HG03097 (cell line): ENCODE results near the gene SEMA3A.
"Not testable (repeated sequence)": the region's sequence is repeated elsewhere in the genome, so short reads cannot be mapped to it uniquely, and the experiment has no call there.

Source experiments
- ATAC-seq: cut with Tn5 transposase; IDR thresholded peaks from one replicate; pipeline ENCODE4 v1.9.1; 2021; ENCODE audit not compliant: unreplicated experiment, low FRiP score

SEMA3A gene

DNA sequence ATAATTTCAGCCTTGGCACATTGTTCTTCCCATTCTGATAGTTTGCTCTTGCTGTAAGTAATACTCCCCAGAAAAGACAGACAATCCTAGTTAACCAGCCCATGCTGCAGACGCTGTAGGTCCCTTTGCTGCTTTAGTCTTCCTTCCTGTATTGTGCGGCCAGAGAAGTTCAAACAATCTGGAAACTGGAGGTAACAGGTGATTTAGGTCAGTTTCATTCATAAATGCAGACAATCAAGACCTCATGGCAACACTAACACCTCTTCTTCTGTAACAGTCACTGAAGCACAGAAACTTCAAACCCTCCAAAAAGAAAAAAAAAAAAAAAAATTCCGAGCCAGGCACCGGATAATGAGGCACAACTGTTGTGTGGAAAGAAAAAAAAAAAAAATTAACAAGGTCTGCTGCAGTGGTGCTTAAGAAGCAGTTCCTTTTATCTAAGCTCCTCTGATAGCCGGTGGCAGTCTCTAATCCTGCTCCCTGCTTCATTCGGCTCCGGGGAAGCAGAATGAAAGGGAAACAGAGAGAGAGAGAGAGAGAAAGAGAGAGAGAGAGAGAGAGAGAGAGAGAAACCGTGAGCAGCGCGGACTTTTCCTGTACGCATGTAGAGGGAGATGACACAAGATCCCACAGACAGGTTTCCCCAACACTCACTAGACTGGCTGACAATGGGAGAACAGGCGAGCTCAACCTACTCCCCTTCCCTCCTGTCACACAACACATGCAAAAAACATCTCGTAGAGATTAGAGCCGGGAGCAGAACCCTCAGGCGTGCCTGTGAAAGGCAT, at the start of gene SEMA3A:
TSS of gene SEMA3A (minus strand) at position 306 of the 788 bp plus-strand sequence. CDS start at position 103, 203 bp downstream.
- ATAC-seq: no peak

DNA sequence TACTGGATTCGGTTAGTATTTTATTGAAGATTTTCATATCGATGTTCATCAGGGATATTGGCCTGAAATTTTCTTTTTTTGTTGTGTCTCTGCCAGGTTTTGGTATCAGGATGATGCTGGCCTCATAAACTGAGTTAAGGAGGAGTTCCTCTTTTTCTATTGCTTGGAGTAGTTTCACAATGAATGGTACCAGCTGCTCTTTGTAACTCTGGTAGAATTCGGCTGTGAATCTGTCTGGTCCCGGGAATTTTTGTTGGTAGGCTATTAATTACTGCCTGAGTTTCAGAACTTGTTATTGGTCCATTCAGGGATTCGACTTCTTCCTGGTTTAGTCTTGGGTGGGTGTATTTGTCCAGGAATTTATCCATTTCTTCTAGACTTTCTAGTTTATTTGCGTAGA, 48.4 kb upstream of the SEMA3A start:
- ATAC-seq: not testable (repeated sequence)

DNA sequence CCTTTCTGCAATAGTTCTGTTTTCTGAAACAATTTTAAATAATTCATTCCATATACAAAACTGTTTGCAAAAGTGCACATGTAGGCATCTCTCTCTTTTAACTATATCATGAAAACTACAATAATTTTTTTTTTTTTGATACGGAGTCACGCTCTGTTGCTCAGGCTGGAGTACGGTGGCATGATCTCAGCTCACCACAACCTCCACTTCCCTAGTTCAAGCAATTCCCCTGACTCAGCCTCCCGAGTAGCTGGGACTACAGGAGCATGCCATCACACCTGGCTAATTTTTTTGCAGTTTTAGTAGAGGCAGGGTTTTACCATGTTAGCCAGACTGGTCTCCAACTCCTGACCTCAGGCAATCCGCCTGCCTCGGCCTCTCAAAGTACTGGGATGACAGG, 44.0 kb upstream of the SEMA3A start:
- ATAC-seq: no peak

GRCh38 chr7:84237533-84238173, 43.1 kb upstream of the SEMA3A start:
- ATAC-seq: no peak

DNA sequence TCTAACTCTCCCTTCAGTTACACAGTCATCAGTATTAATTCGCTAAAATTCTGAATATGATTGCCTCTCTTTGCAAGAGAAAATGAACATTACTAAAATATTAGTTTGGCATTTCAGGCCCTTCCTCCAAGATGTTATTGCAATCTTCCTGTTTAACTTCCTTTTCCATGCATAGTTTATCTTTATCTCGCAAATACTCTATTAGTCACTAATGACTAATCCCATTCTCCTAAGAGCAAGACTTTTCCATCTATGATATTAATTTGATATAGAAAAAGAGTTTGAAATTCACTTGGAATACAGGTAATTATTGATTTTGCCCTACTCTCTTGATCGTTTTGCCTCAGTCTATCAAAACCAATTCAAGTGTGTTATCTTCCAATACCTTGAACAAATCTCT, 41.8 kb upstream of the SEMA3A start:
- ATAC-seq: no peak

DNA sequence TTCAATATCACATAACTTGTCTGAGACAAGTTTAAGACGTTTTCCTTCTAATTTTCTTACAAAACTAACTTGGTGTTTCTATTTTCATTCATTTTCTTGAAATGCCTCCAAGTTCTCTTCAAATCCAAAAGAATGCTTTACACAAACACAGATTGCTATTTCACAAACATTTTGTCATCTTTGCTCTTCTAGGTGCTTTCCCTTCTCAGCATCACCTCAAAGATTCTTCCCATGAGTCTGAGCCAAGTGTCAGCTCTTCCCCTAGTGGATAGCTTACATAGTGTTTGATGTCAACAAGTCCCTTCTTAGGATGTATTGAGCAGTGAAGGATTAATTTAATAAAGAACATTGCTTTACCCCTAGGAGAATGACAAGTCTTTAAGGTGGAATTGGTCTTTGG, 38.1 kb upstream of the SEMA3A start:
- ATAC-seq: no peak

DNA sequence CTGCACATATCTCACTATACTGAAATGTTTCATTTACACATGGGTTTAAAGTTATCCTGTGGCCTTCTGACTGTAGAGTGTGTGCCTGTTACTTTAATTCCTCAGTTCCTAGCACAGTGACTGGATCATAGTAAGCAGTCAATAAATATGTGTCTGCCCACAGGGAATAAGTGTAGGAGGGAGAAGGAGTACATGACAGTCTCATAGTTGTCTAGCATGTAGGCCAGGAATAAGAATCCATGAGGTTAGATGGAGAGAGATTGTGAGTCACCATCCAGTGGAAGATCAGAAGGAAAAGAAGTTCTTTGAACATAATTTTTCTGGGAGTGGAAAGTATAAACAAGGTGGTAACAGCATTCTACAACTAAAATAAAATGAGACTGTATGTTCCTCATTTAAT, 36.6 kb upstream of the SEMA3A start:
- no peak for ATAC-seq

DNA sequence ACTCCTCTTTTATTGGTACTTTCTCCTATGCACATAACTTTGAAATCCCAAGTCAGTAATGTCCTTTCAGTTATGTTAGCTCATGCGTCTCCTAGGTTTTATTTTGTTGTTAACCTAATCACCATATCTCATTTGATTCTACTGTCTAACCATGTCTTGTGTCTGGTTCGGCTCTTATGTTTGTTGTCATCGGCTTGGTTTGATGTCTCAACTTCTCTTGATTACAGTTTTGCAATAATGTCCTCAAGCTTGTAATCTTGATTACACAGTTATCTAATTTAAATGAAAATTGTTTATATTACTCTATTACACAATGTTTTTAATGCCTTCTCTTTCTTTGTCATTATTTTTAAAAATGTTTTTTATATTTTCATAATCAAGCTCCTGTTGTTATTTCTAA, 35.9 kb upstream of the SEMA3A start:
- no peak for ATAC-seq

DNA sequence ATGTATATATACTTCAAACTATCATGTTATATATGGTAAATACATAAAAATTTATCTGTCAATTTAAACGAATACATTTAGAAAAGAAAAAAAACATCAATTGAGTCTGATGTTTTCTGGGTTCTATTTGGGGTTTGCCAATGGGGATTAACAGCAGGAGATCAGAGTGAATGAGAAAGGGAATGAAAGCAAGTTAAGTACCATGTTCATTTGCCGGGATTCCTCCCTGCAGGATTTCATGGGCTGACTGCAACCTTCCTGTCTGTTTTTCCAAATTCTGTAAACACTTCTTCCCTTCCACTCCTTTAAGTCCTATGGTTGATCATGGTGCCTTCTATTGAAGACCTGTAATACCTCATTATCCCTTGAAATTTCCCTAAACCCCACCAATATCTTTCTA, 33.9 kb upstream of the SEMA3A start:
- no peak for ATAC-seq

GRCh38 chr7:84226759-84227158, 32.2 kb upstream of the SEMA3A start:
- no peak for ATAC-seq

DNA sequence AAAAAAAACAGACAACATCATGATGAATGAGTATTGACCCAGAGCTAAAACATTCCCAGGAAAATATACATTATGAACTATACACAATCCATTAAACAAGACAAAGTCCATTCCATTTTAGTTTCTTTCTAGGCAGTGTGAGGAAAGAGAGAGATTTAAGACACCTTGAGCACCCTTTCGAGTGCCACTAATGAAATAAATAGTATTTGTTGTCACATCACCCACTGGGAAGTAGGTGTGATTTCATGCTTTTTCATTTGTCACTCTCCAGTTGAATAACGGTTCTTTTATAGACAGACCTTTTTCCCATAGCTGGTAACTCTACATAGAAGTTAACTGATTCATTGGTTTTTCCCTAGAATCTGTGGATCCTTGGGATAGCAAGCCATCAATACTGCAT, 29.9 kb upstream of the SEMA3A start:
- no peak for ATAC-seq

- ATAC-seq: no peak
Observed at GRCh38 chr7:84219310-84219709, 24.7 kb upstream of the SEMA3A start.

- ATAC-seq: no peak
Observed at GRCh38 chr7:84218681-84219080, 24.1 kb upstream of the SEMA3A start.

- no peak for ATAC-seq
Observed at GRCh38 chr7:84216472-84216871, 21.9 kb upstream of the SEMA3A start.

DNA sequence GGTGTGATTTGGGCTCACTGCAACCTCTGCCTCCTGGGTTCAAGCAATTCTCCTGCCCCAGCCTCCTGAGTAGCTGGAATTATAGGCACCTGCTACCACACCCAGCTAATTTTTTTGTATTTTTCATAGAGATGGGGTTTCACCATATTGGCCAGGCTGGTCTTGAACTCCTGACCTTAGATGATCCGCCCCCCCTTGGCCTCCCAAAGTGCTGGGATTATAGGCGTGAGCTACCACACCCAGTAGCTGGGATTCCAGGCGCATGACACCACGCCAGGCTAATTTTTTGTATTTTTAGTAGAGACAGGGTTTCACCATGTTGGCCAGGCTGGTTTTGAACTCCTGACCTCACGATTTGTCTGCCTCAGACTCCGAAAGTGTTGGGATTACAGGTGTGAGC, 20.2 kb upstream of the SEMA3A start:
- not testable (repeated sequence) for ATAC-seq

- no peak for ATAC-seq
Observed at GRCh38 chr7:84210301-84210700, 15.7 kb upstream of the SEMA3A start.

GRCh38 chr7:84209006-84209405, 14.4 kb upstream of the SEMA3A start:
- ATAC-seq: no peak

DNA sequence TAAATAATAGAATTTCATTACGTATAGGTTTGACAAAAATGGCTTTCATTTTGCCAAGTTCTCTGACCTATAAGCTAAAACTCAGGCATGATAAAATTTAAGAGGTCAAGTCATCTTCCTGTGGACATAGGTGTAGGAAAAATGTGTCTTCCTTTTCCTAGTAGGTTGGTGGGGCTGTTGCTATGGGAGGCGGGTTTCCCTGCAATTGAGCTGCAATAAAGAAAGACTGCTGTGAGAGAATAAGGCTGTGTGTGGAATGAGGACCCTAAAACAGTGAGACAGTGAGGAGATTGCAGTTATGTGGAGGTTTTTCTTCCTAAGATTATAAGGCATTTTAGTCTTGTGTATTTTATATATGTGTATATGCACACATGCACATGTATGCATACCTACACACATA, 13.0 kb upstream of the SEMA3A start:
- no peak for ATAC-seq

DNA sequence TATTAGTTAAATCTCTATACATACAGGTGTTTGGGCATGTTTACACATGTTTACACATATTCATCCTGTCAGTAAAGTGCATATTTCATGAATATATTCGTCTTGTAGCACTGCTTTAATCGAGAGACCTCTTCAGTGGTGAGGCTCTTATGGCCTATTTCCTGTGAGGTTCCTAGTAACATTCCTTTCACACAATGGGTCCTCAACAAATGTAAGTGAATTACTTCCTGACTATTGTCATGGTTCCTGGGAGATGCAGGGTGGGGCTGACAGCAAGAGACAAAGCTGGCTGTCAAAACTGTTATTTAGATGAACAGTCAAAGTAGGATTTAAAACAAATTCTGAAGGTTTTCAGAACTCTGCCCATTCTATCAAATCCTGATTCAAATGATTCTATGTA, 12.4 kb upstream of the SEMA3A start:
- no peak for ATAC-seq

DNA sequence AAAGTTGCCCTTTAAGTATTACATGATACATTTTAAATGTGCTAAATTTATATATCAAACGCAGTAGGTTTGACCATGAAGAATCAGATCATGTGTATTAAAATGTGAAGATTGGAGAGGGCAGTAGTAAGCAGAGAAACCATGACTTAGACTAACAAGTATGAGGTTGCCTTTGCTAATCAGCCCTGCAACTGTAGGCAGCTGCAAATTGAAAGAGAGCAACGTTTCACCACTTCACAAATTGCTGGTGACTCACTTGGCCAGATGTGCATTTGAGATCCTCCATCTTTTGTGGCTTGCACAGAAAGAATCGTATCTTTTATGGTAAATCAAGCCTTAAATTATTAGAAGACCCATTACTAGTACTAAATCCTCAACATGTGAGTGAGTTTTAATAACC, 10.1 kb upstream of the SEMA3A start:
- ATAC-seq: no peak

DNA sequence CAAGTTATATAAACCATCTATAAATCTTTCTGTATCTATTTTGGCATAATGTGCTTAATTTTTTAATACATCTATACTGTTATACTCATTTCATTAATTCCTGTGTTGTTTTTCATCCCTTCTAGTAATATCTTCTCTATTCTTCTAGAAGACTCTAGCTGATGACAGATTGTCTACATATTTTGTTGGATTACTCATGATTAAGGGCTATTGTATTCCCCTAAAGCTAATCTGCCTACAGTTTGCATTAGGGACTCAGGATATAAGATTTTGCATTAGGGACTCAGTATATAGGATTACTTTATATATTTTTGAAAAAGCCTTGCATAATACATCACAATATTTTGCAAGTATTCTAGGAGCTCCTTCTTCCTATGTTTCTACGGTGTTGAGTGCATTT, 8.3 kb upstream of the SEMA3A start:
- no peak for ATAC-seq

DNA sequence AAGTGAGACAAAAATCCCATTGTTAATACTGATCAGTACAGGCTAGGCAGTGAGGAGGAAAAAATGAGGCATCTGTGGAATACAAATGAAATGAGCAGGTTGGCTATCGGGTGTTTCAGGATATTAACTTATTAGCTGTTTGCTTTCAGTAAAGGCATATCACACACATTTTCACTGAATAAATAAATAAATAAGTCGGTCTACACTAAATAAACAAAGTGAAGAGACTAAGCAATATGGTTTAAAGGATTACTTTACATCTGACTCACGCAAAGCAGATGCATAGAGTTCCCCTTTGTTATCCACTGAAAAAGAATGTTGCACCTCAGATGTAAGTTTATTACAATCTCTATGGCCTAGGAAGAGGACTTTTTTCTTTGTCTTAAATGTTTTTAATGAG, 6.3 kb upstream of the SEMA3A start:
- no peak for ATAC-seq
